Superior temporal gyrus (tissue), 1 donor: ENCODE results near the gene SP2.

Source experiments
- DNase-seq: peaks from one replicate; pipeline ENCODE4 v3.0.0-alpha.2; 2016; ENCODE audit errors: extremely low spot score

Gene SP2

DNA sequence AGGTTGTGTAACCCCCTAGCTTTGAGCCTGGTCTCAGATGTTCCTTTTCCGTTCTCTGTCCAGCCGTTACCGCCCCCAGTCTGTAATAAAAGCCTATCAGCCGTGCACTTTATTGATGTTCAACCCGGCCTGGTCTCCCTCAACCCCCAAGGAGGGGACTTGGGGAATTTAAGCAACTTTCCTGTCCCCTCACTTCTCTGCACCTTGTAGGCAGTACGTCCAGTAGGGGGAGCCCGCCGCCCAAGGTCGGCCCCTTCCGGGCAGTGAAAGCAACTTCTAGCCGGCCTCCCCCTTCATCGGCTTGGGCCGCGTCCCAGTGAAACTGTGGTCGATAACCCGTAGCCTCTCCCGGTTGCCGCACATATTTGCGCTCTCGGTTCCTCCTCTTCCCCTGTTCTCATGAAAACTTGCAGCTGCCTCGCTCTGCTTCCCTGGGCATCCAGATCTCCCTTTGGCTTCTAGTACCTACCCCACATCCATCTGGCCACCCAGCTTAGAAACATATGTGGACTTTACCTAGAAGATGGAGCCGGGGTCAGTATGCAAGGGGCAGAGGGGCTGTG, 53.2 kb downstream of the SP2 start:
- DNase-seq, result peak; percentile 83

DNA sequence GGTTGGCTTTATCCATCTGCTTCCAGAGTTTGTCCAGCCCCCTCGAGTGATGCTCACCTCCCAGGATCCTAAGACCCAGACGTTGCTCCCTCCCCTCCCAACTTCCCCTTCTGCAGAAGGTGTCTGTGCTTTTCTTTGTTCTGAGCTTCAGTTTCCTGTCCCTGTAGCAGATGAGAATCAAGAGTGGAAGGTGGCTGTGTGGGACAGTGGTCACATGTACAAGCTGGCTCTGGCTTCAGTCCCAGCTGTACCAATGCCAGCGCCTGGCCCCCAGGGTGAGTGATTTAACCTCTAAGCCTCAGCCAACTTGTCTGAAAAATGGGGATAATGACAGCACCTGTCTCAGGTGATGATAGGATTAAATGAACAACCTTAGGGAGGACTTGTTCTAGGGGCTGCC, 53.9 kb downstream of the SP2 start:
- DNase-seq, result no peak

GRCh38 chr17:47950448-47950847, 54.4 kb downstream of the SP2 start:
- DNase-seq, result no peak

- no peak for DNase-seq
Measured at GRCh38 chr17:47952171-47953021, 56.4 kb downstream of the SP2 start.

GRCh38 chr17:47953909-47954308, 57.9 kb downstream of the SP2 start:
- no peak for DNase-seq

GRCh38 chr17:47955497-47956461, 59.7 kb downstream of the SP2 start:
- DNase-seq, result no peak

DNA sequence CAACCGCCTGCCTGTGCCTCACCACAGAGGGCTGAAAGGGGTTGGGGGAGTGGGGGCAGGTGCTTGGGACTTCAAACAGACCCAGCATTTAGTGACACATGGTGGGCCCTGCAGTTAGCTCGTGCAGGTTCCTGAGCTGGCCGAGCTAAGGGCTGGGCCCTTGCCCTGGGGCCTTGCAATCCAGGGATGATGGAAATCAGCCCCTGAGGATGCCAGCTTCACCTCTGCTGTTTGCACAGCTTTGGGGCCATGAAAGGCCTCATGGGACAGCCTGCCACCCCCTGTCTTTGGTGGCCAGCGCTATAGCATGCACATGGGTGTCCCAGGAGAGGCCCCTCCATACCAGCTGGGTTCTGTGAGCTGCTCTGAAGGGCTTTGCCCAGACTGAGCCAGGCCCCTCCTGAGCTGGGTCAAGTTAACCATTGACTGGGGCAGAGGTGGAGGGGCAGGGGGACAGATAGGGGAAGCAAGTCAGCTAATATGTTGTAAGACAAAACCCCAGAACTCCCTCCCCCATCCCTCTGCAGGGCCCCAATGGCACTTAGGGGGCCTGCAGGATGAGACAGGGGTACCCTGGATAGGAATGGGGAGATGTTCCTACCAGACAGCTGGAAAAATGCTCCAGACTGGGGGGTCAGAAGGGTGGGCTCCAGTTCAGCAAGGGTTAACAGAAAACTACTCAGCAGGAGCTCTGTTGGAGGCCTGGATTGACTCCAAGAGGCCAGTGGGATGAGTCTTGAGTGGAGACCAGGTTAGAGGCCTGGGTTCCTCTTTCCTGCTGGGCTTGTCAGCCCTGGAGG, 61.0 kb downstream of the SP2 start:
- DNase-seq, result no peak

- no peak for DNase-seq
Measured at GRCh38 chr17:47957591-47958490, 61.8 kb downstream of the SP2 start, which contains the start of gene PRR15L. Gene PRR15L (minus strand): TSS chr17:47957883. CDS start chr17:47953234, 4,649 bp downstream.

DNA sequence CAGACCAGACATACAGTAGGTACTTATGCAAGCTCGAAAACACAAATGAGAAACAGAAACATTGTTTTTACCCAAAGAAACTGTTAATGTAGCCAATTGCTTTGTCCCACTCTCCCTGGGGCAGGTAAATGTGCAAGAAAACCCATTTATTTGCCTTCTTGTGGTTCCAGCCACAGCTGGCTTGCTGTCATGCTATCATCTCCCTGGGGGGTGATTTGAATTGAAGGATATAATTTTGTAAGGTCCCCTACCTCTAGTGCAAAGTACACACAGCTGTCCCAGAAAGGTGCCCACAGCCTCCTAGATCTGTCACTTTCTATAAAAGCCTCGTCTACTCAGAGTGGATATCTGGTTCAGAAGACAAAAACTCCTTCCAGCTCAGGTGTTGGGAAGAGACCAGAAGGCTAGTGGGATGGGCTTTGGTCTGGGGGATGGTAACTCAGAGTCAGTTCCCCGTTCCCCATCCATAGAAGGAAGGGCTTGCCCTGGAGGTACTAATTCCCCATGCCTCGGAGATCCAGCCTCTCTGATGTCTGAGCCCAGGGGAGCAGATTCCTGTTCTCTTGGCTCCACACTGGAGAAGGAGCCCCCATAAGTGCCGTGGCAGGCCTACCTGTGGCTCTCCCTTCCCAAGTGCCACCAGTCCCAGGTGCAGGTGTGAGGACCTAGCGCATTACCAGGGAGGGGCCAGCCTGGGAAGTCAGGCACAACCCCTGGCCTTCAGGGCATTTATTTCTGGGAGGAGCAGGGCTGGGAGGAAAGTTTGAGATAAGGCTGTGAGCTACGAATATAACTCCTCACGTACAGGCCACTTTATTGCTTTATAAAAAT, 64.0 kb downstream of the SP2 start:
- DNase-seq, result no peak

- no peak for DNase-seq
Measured at GRCh38 chr17:47961406-47961805, 65.4 kb downstream of the SP2 start.

DNA sequence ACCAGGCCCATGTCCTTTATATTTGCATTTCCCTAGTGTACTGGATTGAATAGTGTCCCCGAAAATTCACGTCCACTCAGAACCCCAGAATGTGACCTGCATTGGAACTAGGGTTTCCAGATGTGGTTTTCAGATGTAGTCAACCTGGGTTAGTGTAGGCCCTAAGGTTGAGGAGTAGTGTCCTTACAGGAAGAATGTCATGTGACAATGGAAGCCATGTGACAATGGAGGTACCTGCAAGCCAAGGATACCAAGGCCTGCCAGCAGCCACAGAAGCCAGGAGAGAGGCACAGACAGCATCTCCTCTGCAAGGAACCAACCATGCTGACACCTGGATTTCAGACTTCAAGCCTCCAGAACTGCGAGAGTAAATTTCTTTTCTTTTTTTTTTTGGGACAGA, 66.9 kb downstream of the SP2 start:
- no peak for DNase-seq

- DNase-seq, result no peak
Measured at GRCh38 chr17:47964856-47965255, 68.8 kb downstream of the SP2 start.

DNA sequence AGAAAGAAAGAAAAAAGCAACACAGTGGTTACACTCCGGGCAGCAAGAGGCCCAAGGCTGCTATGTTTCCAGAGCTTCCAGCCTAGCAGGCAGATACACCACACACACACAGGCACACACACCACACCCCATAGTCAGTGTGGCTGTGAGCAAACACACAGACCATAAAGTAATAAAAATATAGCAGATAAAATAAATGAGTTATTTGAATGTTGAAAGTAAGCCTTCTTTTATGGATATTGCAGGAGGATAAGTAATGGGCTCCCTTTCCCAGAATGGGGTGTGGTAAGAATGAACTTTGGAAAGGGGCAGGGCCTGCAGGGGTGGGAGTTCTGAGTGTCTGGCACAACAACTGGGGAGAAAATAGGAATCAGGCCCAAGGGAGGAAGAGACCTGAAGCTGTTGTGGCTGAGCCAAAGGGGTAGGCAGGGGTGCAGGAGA, 70.1 kb downstream of the SP2 start:
- DNase-seq, result no peak

- no peak for DNase-seq
Measured at GRCh38 chr17:47967607-47968252, 71.7 kb downstream of the SP2 start.

GRCh38 chr17:47968836-47969235, 72.8 kb downstream of the SP2 start:
- no peak for DNase-seq

- no peak for DNase-seq
Measured at GRCh38 chr17:47969930-47970724, 74.1 kb downstream of the SP2 start.

GRCh38 chr17:47970725-47971499, 74.9 kb downstream of the SP2 start, which contains the start of gene CDK5RAP3:
Gene CDK5RAP3 (plus strand): TSS chr17:47971113. CDS start chr17:47971147, 34 bp downstream.
- DNase-seq, result peak; percentile 99
